ENCODE measurements around the gene NTF3.

GRCh38 chr12:5399266-5399665, 32.6 kb upstream of the NTF3 start:
- no peak for TF ChIP-seq POLR2A (IDR thresholded peaks at IDR 0.05)
- TF ChIP-seq EP300 (IDR thresholded peaks at IDR 0.05): no peak
- TF ChIP-seq CTCF (IDR thresholded peaks at IDR 0.05): no peak
- no peak for TF ChIP-seq POLR2AphosphoS5 (IDR thresholded peaks at IDR 0.05)
